Muscle layer of colon (tissue), 2 donors: Measurements from ENCODE around the gene SLC38A5.
"Not testable (repeated sequence)": the region's sequence is repeated elsewhere in the genome, so short reads cannot be mapped to it uniquely, and the experiment has no call there.

ENCODE experiments used
- H3K27ac ChIP-seq: one replicate; pipeline ENCODE4 v1.7.0; 2013; ENCODE audit warnings: low read depth, mild to moderate bottlenecking, low read length, moderate library complexity
- H3K27me3 ChIP-seq, 2 donors: one replicate each; pipeline ENCODE4 v1.7.0; 2013; ENCODE audit warnings: low read length in 2 of 2, mild to moderate bottlenecking in 2 of 2; ENCODE audit not compliant: insufficient read depth in 2 of 2, control insufficient read depth in 1 of 2
- H3K36me3 ChIP-seq: one replicate; pipeline ENCODE4 v1.7.0; 2013; ENCODE audit warnings: mild to moderate bottlenecking, low read length; ENCODE audit not compliant: insufficient read depth
- H3K4me1 ChIP-seq: one replicate; pipeline ENCODE4 v1.7.0; 2013; ENCODE audit warnings: mild to moderate bottlenecking, low read length; ENCODE audit not compliant: insufficient read depth
- H3K4me3 ChIP-seq, 2 donors: one replicate each; pipeline ENCODE4 v1.7.0; 2013; ENCODE audit warnings: low read length in 2 of 2, low read depth in 1 of 2, mild to moderate bottlenecking in 1 of 2, moderate library complexity in 1 of 2
- H3K9ac ChIP-seq: one replicate; pipeline ENCODE4 v1.7.0; 2013; ENCODE audit warnings: low read length
- H3K9me3 ChIP-seq: one replicate; pipeline ENCODE4 v1.7.0; 2013; ENCODE audit warnings: mild to moderate bottlenecking, low read length
- donor health status: abdominal sarcoma.
- donor health status: Adenocarcinoma of cecum.

Gene SLC38A5

GRCh38 chrX:48467281-48467761, 2.7 kb downstream of the SLC38A5 start:
- H3K9me3 ChIP-seq: no peaks in the 10 kb centered on the region
- H3K9ac ChIP-seq: no peak overlapping the region
- no peak overlapping the region for H3K4me3 ChIP-seq
- H3K4me1 ChIP-seq: no peaks in the 10 kb centered on the region
- H3K27me3 ChIP-seq: peaks cover 4 to 10% of the 10 kb centered on the region in 2 donors
- no peaks in the 10 kb centered on the region for H3K36me3 ChIP-seq
- H3K27ac ChIP-seq: no peak overlapping the region

GRCh38 chrX:48466696-48467095, 3.4 kb downstream of the SLC38A5 start:
- no peak overlapping the region for H3K4me3 ChIP-seq
- H3K4me1 ChIP-seq: no peaks in the 10 kb centered on the region
- peaks cover 4 to 11% of the 10 kb centered on the region in 2 donors for H3K27me3 ChIP-seq
- no peak overlapping the region for H3K27ac ChIP-seq
- H3K9ac ChIP-seq: no peak overlapping the region
- no peaks in the 10 kb centered on the region for H3K9me3 ChIP-seq
- H3K36me3 ChIP-seq: no peaks in the 10 kb centered on the region

- no peaks in the 10 kb centered on the region for H3K36me3 ChIP-seq
- no peak overlapping the region for H3K4me3 ChIP-seq
- H3K9ac ChIP-seq: no peak overlapping the region
- peaks cover 4 to 15% of the 10 kb centered on the region in 2 donors for H3K27me3 ChIP-seq
- H3K4me1 ChIP-seq: no peaks in the 10 kb centered on the region
- H3K9me3 ChIP-seq: no peaks in the 10 kb centered on the region
- no peak overlapping the region for H3K27ac ChIP-seq
Observed at GRCh38 chrX:48465336-48465933, 4.6 kb downstream of the SLC38A5 start.

GRCh38 chrX:48461830-48462229, 8.2 kb downstream of the SLC38A5 start:
- no peaks in the 10 kb centered on the region for H3K36me3 ChIP-seq
- no peak overlapping the region for H3K4me3 ChIP-seq
- H3K9me3 ChIP-seq: no peaks in the 10 kb centered on the region
- H3K4me1 ChIP-seq: no peaks in the 10 kb centered on the region
- H3K27me3 ChIP-seq: peaks cover 4 to 5% of the 10 kb centered on the region in 2 donors
- no peak overlapping the region for H3K27ac ChIP-seq
- H3K9ac ChIP-seq: no peak overlapping the region

- Histone ChIP-seq H3K27me3 (peaks cover 4 to 5% of the 10 kb centered on the region in 2 donors), H3K4me1 (no peaks in the 10 kb centered on the region)
Observed at GRCh38 chrX:48460606-48461005, 9.5 kb downstream of the SLC38A5 start.

GRCh38 chrX:48460031-48460430, 10.0 kb downstream of the SLC38A5 start:
- H3K4me3 ChIP-seq: no peak overlapping the region
- peaks cover 4 to 5% of the 10 kb centered on the region in 2 donors for H3K27me3 ChIP-seq
- H3K36me3 ChIP-seq: no peaks in the 10 kb centered on the region
- no peaks in the 10 kb centered on the region for H3K4me1 ChIP-seq
- H3K9ac ChIP-seq: no peak overlapping the region
- H3K9me3 ChIP-seq: no peaks in the 10 kb centered on the region
- no peak overlapping the region for H3K27ac ChIP-seq

More at GRCh38 chrX:48460606-48461005, 9.5 kb downstream of the SLC38A5 start:
- Histone ChIP-seq H3K4me3 (no peak overlapping the region), H3K9me3 (no peaks in the 10 kb centered on the region), H3K36me3 (no peaks in the 10 kb centered on the region), H3K9ac (no peak overlapping the region), H3K27ac (no peak overlapping the region)

- Histone ChIP-seq H3K36me3 (no peaks in the 10 kb centered on the region), H3K4me1 (no peaks in the 10 kb centered on the region), H3K4me3 (no peak overlapping the region), H3K27me3 (peaks cover 4 to 5% of the 10 kb centered on the region in 2 donors), H3K27ac (no peak overlapping the region), H3K9ac (no peak overlapping the region), H3K9me3 (peaks cover 4% of the 10 kb centered on the region)
Observed at GRCh38 chrX:48459483-48459882, 10.6 kb downstream of the SLC38A5 start.

GRCh38 chrX:48458711-48459110, 11.3 kb downstream of the SLC38A5 start:
- Histone ChIP-seq H3K9ac (no peak overlapping the region), H3K4me3 (no peak overlapping the region), H3K9me3 (peaks cover 6% of the 10 kb centered on the region), H3K27me3 (peaks cover 4 to 5% of the 10 kb centered on the region in 2 donors), H3K27ac (no peak overlapping the region), H3K4me1 (no peaks in the 10 kb centered on the region), H3K36me3 (no peaks in the 10 kb centered on the region)

GRCh38 chrX:48456628-48457331, 13.3 kb downstream of the SLC38A5 start:
- Histone ChIP-seq H3K36me3 (no peaks in the 10 kb centered on the region), H3K4me3 (no peak overlapping the region), H3K9me3 (peaks cover 6% of the 10 kb centered on the region), H3K27me3 (peaks cover 0 to 5% of the 10 kb centered on the region in 2 donors), H3K27ac (no peak overlapping the region), H3K9ac (no peak overlapping the region), H3K4me1 (no peaks in the 10 kb centered on the region)

- Histone ChIP-seq H3K27ac (no peak overlapping the region), H3K36me3 (no peaks in the 10 kb centered on the region), H3K4me3 (no peak overlapping the region), H3K9ac (no peak overlapping the region), H3K27me3 (no peaks in the 10 kb centered on the region), H3K9me3 (peaks cover 6% of the 10 kb centered on the region), H3K4me1 (no peaks in the 10 kb centered on the region)
Observed at GRCh38 chrX:48451708-48452107, 18.4 kb downstream of the SLC38A5 start.

- H3K27me3 ChIP-seq: no peaks in the 10 kb centered on the region
- H3K27ac ChIP-seq: no peak overlapping the region
Observed at GRCh38 chrX:48450076-48450475, 20.0 kb downstream of the SLC38A5 start.

GRCh38 chrX:48447201-48447600, 22.9 kb downstream of the SLC38A5 start:
- H3K4me1 ChIP-seq, H3K36me3 ChIP-seq, H3K9ac ChIP-seq, H3K9me3 ChIP-seq, H3K4me3 ChIP-seq, H3K27me3 ChIP-seq, H3K27ac ChIP-seq: not testable (repeated sequence)

More at GRCh38 chrX:48450076-48450475, 20.0 kb downstream of the SLC38A5 start:
- H3K9me3 ChIP-seq: peaks cover 6% of the 10 kb centered on the region
- no peak overlapping the region for H3K4me3 ChIP-seq
- H3K9ac ChIP-seq: no peak overlapping the region
- no peaks in the 10 kb centered on the region for H3K36me3 ChIP-seq
- H3K4me1 ChIP-seq: no peaks in the 10 kb centered on the region
